HG03066 (cell line): ENCODE measurements around the gene SIGLEC8.

Experiments
- ATAC-seq: cut with Tn5 transposase; IDR thresholded peaks from one replicate; pipeline ENCODE4 v1.9.1; 2021; ENCODE audit warnings: low read depth; ENCODE audit not compliant: unreplicated experiment

The SIGLEC8 gene

DNA sequence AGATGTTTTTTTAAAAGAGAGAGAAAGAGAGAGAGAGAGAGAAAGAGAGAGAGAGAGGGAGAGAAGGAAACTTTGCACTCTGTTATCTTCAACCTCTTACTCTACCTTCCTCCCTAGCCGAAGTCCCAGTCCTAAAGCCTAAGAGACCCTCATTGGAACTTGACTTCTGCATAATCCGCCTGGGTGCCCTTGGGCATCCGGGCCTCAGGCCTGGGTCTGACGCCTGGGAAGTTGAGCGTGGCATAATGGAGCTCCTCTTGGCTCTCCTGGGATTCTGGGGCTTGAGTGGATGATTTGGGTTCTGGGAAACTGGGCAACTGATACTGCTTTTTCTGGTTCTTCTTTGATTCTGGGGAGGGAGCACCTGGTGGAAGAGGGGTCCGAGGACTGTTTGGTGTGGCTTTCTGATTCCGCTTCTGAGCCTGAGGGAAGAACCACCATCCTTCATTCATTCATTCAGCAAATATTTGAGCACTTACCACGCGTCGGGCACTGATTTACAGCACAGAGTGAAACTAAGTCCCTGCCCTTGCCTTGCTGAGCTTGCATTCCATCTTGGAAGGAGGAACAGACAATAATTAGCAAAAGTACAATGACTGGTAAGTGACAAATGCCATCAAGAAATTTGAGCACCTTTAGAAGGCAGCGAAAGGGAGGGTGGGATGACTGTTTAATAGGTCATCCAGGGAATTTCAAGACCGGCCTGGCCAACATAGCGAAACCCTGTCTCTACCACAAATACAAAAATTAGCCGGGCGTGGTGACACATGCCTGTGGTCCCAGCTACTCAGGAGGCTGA, 47.1 kb downstream of the SIGLEC8 start:
- no peak for ATAC-seq

DNA sequence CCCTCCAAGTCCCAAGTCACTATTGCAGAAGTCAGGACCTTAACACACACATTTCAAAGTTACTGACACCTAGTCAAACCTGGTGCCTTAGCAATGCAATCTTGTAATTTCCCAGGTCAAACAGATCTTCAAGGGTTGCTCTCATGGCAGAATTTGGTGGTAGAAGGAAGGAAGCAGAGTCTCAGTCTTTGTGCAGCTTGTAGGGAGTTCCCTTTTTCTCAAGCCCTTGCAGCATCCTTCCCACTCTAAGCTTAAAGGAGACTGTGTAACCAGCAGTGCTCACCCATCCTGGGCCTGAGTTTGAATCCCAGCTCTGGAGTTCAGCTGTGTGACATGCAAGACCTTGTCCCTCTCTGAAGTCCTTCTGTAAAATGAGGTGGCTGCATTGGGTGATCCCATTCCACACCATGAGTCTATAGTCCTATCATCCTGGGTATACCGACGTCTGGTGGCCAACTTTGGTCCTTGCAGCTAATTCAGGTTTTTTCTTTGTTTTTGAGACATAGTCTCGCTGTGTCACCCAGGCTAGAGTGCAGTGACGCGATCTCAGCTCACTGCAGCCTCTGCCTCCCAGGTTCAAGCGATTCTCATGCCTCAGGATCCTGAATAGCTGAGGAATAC, 50.6 kb downstream of the SIGLEC8 start:
- ATAC-seq, result no peak

DNA sequence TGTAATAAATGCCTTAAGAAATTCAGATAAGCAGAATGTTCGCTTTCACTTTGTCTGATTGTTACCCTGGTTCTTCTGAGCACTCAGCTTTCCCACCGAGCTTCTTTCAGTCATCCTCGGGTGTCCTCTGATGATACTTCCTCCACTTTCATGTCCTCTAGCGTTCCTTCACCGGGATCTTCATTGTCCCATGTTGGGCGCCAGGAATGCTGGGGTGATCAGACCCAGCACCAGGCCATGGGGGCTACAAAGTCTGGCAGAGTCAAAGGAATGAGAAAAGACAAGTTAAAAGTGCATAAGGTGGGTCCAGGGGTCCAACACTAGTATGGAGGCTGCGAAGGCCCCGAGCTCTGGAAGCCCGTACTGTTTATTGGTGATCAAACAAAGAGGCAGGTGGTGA, 56.1 kb downstream of the SIGLEC8 start:
- ATAC-seq, result no peak
